CD4-positive, alpha-beta T cell (primary cell): Measurements from ENCODE around the gene SNRPD2. TPM values are rescaled to one million over a fixed set of nuclear protein-coding genes. Genes with fewer than 3 reads are reported as not detected.
"Not testable (repeated sequence)": the region's sequence is repeated elsewhere in the genome, so short reads cannot be mapped to it uniquely, and the experiment has no call there.

Experiments
- ATAC-seq: fragments of 200-7000 bp; cut with Tn5 transposase; one replicate; pipeline ENCODE4 v1.10.0; 2022; ENCODE audit warnings: mild to moderate bottlenecking; ENCODE audit not compliant: poor library complexity
- CTCF ChIA-PET: fragments of 350-600 bp; sonication (Branson Sonifier 250); formaldehyde crosslinking; loops from one replicate; lab custom pipeline; 2021; ENCODE audit warnings: antibody characterized with exemption, inconsistent platforms; lab: Charles Lee
- POLR2A ChIA-PET: fragments of 350-600 bp; sonication (Branson Sonifier 250); formaldehyde crosslinking; loops from one replicate; lab custom pipeline; 2021; ENCODE audit warnings: antibody characterized with exemption, inconsistent platforms; lab: Charles Lee
- DNase-seq, 14 experiments: peaks; one replicate each; pipeline ENCODE4 v3.0.0-alpha.2; 2013 to 2020; ENCODE audit warnings: mixed read lengths in 2 of 14
- H3K27ac ChIP-seq, 2 donors: one replicate each; pipeline versions ENCODE4 v1.5.1 to v1.7.0; 2013; ENCODE audit warnings: low read length in 2 of 2, low read depth in 1 of 2, mild to moderate bottlenecking in 1 of 2
- H3K27me3 ChIP-seq, 2 experiments: 1 replicate in 1 of 2; 2 replicates in 1 of 2; pipeline versions ENCODE4 v1.6.1 to v1.7.0; 2013; ENCODE audit warnings: low read length in 2 of 2, control low read depth in 1 of 2, mild to moderate bottlenecking in 1 of 2, moderate library complexity in 1 of 2; ENCODE audit not compliant: insufficient read depth in 2 of 2, control insufficient read depth in 1 of 2
- H3K36me3 ChIP-seq: one replicate; pipeline ENCODE4 v1.6.1; 2013; ENCODE audit warnings: low read length, control low read depth; ENCODE audit not compliant: insufficient read depth
- H3K4me1 ChIP-seq: one replicate; pipeline ENCODE4 v1.6.1; 2013; ENCODE audit warnings: low read length, control low read depth; ENCODE audit not compliant: insufficient read depth
- H3K4me3 ChIP-seq: one replicate; pipeline ENCODE4 v1.5.1; 2013; ENCODE audit warnings: mild to moderate bottlenecking, low read length, moderate library complexity
- H3K9me3 ChIP-seq, 2 experiments: 1 replicate in 1 of 2; 2 replicates in 1 of 2; pipeline versions ENCODE4 v1.6.1 to v1.7.0; 2013; ENCODE audit warnings: low read length in 2 of 2, mild to moderate bottlenecking in 2 of 2, control low read depth in 1 of 2, moderate library complexity in 1 of 2; ENCODE audit not compliant: control insufficient read depth in 1 of 2, insufficient read depth in 1 of 2
- H3K27ac Mint-ChIP-seq: one replicate; pipeline ENCODE4 v1.8.0; 2020; ENCODE audit warnings: mixed read lengths
- H3K27me3 Mint-ChIP-seq: one replicate; pipeline ENCODE4 v1.8.0; 2021; ENCODE audit warnings: mixed read lengths
- H3K36me3 Mint-ChIP-seq: one replicate; pipeline ENCODE4 v1.8.0; 2021; ENCODE audit warnings: low read depth, mixed read lengths
- H3K4me1 Mint-ChIP-seq: one replicate; pipeline ENCODE4 v1.8.0; 2021; ENCODE audit warnings: low read depth, mixed read lengths
- H3K4me3 Mint-ChIP-seq: one replicate; pipeline ENCODE4 v1.8.0; 2020; ENCODE audit warnings: mild to moderate bottlenecking, mixed read lengths
- H3K9me3 Mint-ChIP-seq: one replicate; pipeline ENCODE4 v1.8.0; 2020; ENCODE audit warnings: mixed read lengths
- intact Hi-C, 2 experiments: fragments of 100-400 bp; cut with DNase I in 1 of 2; cut with micrococcal nuclease in 1 of 2; formaldehyde crosslinking; loops; one replicate each; pipeline versions ENCODE4 v1.15.1 to v1.9.0; 2023 to 2025; cut with DNase I, micrococcal nuclease
- total RNA-seq, 174 experiments: library from RNA in 2 of 174; stranded (reverse) in 2 of 174; gene quantifications; one replicate each; pipeline ENCODE4 v1.2.3 and lab custom pipeline; 2021 to 2026
- TF ChIP-seq, protein P1 (sequence below): fragments of 200-600 bp; IDR thresholded peaks from one replicate; pipeline ENCODE4 v1.8.0; 2022; ENCODE audit warnings: antibody characterized with exemption, mild to moderate bottlenecking

Gene SNRPD2
- total RNA-seq, 2 experiments from 2014 or later = 367 to 369 TPM

- Histone ChIP-seq H3K4me3 (peak within 1 kb of the TSS; percentile 77), H3K27me3 (no peaks in the 10 kb centered on the region), H3K36me3 (no peaks in the 10 kb centered on the region), H3K9me3 (no peaks in the 10 kb centered on the region), H3K4me1 (peaks cover 37% of the 10 kb centered on the region), H3K27ac (peak within 1 kb of the TSS; percentile 31 to 49)
- peaks cover 12% of the 10 kb centered on the region for H3K36me3 Mint-ChIP-seq
- H3K4me1 Mint-ChIP-seq = peaks cover 33% of the 10 kb centered on the region
- ChIA-PET POLR2A (interaction anchor here (0.6 to 3.7 kb wide), 11 partner anchors 9 to 172 kb away, joined by 3 to 56 read pairs (median 4); partner anchors contain the start of genes DMWD, IRF2BP1, MYPOP and QPCTL), CTCF (interaction anchor here (0.7 to 2.6 kb wide), 10 partner anchors 11 to 197 kb away, joined by 3 to 14 read pairs (median 3); partner anchors contain the start of genes MYPOP, QPCTL, SIX5 and SNRPD2)
- intact Hi-C loops = loop anchor here (1.0 to 5.0 kb wide), 4 partner anchors 13 to 157 kb away; partner anchors contain the start of genes IRF2BP1 (in 1 of the 2) and SIX5 (in 1 of the 2)
- peak within 1 kb of the TSS; percentile 97 for H3K4me3 Mint-ChIP-seq
- DNase-seq = peak; percentile 83 to 97 (median 91)
- peak within 1 kb of the TSS; percentile 83 for H3K27ac Mint-ChIP-seq
- TF ChIP-seq, protein P1, sequence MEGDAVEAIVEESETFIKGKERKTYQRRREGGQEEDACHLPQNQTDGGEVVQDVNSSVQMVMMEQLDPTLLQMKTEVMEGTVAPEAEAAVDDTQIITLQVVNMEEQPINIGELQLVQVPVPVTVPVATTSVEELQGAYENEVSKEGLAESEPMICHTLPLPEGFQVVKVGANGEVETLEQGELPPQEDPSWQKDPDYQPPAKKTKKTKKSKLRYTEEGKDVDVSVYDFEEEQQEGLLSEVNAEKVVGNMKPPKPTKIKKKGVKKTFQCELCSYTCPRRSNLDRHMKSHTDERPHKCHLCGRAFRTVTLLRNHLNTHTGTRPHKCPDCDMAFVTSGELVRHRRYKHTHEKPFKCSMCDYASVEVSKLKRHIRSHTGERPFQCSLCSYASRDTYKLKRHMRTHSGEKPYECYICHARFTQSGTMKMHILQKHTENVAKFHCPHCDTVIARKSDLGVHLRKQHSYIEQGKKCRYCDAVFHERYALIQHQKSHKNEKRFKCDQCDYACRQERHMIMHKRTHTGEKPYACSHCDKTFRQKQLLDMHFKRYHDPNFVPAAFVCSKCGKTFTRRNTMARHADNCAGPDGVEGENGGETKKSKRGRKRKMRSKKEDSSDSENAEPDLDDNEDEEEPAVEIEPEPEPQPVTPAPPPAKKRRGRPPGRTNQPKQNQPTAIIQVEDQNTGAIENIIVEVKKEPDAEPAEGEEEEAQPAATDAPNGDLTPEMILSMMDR = no peak
- no peaks in the 10 kb centered on the region for H3K9me3 Mint-ChIP-seq
- peak; percentile 99 for ATAC-seq
- H3K27me3 Mint-ChIP-seq = no peaks in the 10 kb centered on the region
Observed at GRCh38 chr19:45730368-45731288, 38.9 kb upstream of the SNRPD2 start, which contains the start of gene FBXO46. TSS of gene FBXO46 (minus strand) at chr19:45730896. CDS start at chr19:45713495, 17,401 bp downstream.

GRCh38 chr19:45729800-45730290 is 38.1 kb upstream of the SNRPD2 start:
- intact Hi-C loops = loop anchor here (1.0 to 5.0 kb wide), 4 partner anchors 13 to 157 kb away; partner anchors contain the start of genes IRF2BP1 (in 1 of the 2) and SIX5 (in 1 of the 2)

DNA sequence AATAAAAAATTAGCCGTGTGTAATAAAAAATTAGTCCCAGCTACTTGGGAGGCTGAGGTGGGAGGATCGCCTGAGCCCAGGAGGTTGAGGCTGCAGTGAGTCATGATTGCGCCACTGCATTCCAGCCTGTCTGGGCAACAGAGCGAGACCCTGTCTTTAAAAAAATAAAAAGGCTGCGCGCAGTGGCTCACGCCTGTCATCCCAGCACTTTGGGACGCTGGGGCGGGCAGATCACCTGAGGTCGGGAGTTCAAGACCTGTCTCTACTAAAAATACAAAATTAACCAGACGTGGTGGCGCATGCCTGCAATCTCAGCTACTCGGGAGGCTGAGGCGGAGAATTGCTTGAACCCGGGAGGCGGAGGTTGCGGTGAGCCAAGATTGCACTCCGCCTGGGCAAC is 36.9 kb upstream of the SNRPD2 start:
- Mint-ChIP-seq H3K4me3 (peak overlapping the region; percentile 58), H3K4me1 (peaks cover 40% of the 10 kb centered on the region), H3K36me3 (peaks cover 18% of the 10 kb centered on the region)
- ATAC-seq, intact Hi-C loops, H3K27ac Mint-ChIP-seq, H3K36me3 ChIP-seq, CTCF ChIA-PET, H3K27ac ChIP-seq, H3K9me3 Mint-ChIP-seq, H3K27me3 ChIP-seq, DNase-seq, H3K27me3 Mint-ChIP-seq, H3K9me3 ChIP-seq, H3K4me3 ChIP-seq: not testable (repeated sequence)
- POLR2A ChIA-PET = interaction anchor here (3.7 kb wide), 1 partner anchor 12 kb away, joined by 56 read pairs; no protein-coding TSS in a partner anchor
- peaks cover 37% of the 10 kb centered on the region for H3K4me1 ChIP-seq

More at GRCh38 chr19:45729800-45730290, 38.1 kb upstream of the SNRPD2 start:
- H3K27ac ChIP-seq = peak overlapping the region in 1 of 2 donors; percentile 49
- peaks cover 37% of the 10 kb centered on the region for H3K4me1 ChIP-seq
- peaks cover 12% of the 10 kb centered on the region for H3K36me3 Mint-ChIP-seq
- H3K4me3 ChIP-seq = peak overlapping the region; percentile 77
- H3K36me3 ChIP-seq = peaks cover 5% of the 10 kb centered on the region
- no peaks in the 10 kb centered on the region for H3K9me3 ChIP-seq
- ATAC-seq = no peak
- CTCF ChIA-PET = interaction anchor here (1.2 to 2.6 kb wide), 6 partner anchors 10 to 172 kb away, joined by 3 to 14 read pairs (median 10); partner anchors contain the start of genes MYPOP, QPCTL, SIX5 and SNRPD2
- TF ChIP-seq, protein P1 = no peak
- peaks cover 33% of the 10 kb centered on the region for H3K4me1 Mint-ChIP-seq
- POLR2A ChIA-PET = interaction anchor here (0.5 to 3.7 kb wide), 5 partner anchors 13 to 690 kb away, joined by 3 to 56 read pairs (median 4); partner anchors contain the start of genes IRF2BP1, MYPOP and SIX5
- peak overlapping the region; percentile 97 for H3K4me3 Mint-ChIP-seq
- H3K27ac Mint-ChIP-seq = peak overlapping the region; percentile 83
- no peaks in the 10 kb centered on the region for H3K27me3 Mint-ChIP-seq
- no peaks in the 10 kb centered on the region for H3K9me3 Mint-ChIP-seq
- no peaks in the 10 kb centered on the region for H3K27me3 ChIP-seq
- no peak for DNase-seq

GRCh38 chr19:45720065-45720464 is 28.3 kb upstream of the SNRPD2 start:
- Mint-ChIP-seq H3K36me3 (peaks cover 33% of the 10 kb centered on the region), H3K4me1 (peaks cover 45% of the 10 kb centered on the region), H3K27ac (peak overlapping the region; percentile 43)
- DNase-seq, intact Hi-C loops, H3K9me3 ChIP-seq, H3K9me3 Mint-ChIP-seq, H3K27me3 ChIP-seq, ATAC-seq, H3K27me3 Mint-ChIP-seq, H3K4me3 ChIP-seq, H3K27ac ChIP-seq, POLR2A ChIA-PET, H3K4me3 Mint-ChIP-seq: not testable (repeated sequence)
- peaks cover 27% of the 10 kb centered on the region for H3K4me1 ChIP-seq
- peaks cover 29% of the 10 kb centered on the region for H3K36me3 ChIP-seq
- CTCF ChIA-PET = interaction anchor here (0.8 to 1.5 kb wide), 3 partner anchors 11 to 50 kb away, joined by 3 read pairs; partner anchors contain the start of gene FBXO46
